Pulmonary artery endothelial cell (primary cell): Measurements from ENCODE around the gene ATOH7. TPM values are rescaled to one million over a fixed set of nuclear protein-coding genes. Genes with fewer than 3 reads are reported as not detected.
"Not testable (repeated sequence)": the region's sequence is repeated elsewhere in the genome, so short reads cannot be mapped to it uniquely, and the experiment has no call there.

Experiments
- DNase-seq: peaks from one replicate; pipeline ENCODE4 v3.0.0-alpha.2; 2011; ENCODE audit warnings: low read depth, low spot score
- total RNA-seq: library from RNA; depleted of rRNA; stranded (reverse); fragments of >200 nt; gene quantifications from 2 replicates; pipeline ENCODE4 v1.2.3, GENCODE V29; 2014

Gene ATOH7
- total RNA-seq, 1 donor from 2014 or later: not detected

GRCh38 chr10:68237173-68237572 is 5.3 kb upstream of the ATOH7 start:
- DNase-seq: no peak

DNA sequence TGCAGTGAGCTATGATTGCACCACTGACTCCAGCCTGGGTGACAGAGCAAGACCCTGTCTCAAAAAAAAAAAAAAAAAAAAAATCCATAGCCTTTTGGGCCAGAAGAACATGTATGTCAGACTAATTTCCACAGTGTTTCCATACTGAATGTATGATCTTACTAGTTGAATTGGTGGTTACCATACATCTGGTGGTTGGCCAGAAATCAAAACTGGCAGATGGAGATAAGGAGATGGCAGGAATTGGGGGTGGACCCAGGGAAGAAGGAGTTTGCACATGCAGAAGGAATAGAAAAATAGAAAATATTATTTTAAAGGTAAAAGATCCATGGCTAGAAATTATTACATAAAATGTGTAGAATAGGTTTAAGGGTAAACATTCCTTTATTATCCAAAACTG is 3.7 kb upstream of the ATOH7 start:
- DNase-seq: no peak

DNA sequence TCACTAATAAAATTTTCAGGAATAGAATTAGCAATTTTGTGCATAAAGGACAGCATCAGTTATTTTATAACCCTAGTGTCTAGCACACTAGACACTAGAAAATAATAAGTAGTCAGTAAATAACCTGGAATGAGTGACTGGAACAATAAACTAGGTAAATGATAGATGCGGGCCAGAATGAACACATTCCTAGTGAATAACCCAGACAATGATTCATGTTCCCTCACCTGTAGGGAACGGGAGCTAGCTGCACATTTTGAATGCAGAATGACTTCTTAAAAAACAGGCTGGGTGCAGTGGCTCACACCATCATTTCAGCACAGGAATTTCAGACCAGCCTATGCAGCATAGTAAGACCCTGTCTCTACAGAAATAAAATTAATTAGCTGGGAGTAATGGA is 3.2 kb upstream of the ATOH7 start:
- no peak for DNase-seq

GRCh38 chr10:68233046-68233445 is 1.1 kb upstream of the ATOH7 start:
- no peak for DNase-seq

DNA sequence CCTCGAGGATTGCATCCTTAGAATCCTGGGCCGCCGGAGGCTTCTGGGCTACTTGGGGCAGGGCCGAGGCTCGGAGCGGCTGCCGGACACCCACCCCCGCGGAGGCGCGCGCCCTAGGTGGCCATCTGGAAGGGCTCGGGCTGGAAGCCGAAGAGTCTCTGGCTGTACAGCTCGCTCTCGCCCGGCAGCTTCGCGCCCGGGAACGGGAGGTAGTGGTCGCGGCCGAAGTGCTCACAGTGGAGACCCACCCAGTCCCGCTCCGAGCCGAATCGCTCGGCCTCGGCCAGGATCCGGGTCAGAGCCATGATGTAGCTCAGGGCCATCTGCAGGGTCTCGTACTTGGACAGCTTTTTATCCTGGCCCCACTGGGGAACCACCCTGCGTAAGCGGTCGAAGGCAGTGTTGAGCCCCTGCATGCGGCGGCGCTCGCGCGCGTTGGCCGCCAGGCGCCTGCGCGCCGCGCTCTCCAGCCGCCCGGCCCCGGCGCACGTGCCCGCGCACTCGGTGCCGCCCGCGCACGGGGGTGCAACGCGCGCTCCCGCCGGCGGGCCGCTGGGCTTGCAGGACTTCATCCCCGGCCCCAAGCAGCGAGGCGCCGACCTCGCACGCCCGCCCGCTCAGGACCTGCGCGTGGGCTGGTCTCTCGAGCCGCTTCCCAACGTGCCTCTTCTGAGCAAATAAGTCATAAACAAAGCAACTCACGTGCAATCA is 652 bp downstream of the ATOH7 start:
- no peak for DNase-seq

GRCh38 chr10:68230268-68230667 is 1.6 kb downstream of the ATOH7 start:
- no peak for DNase-seq

DNA sequence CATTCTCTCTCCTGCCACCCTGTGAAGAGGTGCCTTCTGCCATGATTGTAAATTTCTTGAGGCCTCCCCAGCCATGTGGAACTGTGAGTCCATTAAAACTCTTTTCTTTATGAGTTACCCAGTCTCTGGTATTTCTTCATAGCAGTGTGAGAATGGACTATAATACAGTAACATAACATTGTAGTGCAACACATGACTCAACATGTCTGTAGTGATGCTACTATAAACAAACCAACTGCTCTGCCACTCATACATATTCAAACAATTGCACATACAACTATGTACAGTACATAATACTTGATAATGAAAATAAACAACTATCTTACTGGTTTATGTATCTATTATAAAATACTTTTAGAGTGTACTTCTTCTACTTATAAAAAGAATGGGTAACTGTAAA is 7.1 kb downstream of the ATOH7 start:
- DNase-seq: no peak

GRCh38 chr10:68223535-68224165 is 8.3 kb downstream of the ATOH7 start:
- DNase-seq: no peak

DNA sequence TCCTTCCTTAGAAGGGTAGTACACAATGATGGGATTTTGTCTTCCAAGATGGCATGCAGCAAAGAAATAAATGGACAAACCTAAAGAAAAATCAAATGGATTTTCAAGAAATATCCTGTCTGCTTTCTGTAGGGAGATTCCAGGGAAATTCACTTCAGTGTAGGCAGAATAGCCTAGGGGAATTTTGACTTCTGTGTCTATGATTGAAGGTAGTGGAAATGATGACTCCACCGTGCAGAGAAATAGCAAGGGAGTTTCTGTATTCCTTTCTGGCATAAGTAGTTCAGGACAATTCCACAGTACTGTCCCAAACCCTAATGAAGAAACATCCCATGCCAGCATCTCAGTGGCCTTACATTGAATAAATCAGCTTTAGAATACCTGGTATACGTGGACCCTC is 9.5 kb downstream of the ATOH7 start:
- DNase-seq: no peak

DNA sequence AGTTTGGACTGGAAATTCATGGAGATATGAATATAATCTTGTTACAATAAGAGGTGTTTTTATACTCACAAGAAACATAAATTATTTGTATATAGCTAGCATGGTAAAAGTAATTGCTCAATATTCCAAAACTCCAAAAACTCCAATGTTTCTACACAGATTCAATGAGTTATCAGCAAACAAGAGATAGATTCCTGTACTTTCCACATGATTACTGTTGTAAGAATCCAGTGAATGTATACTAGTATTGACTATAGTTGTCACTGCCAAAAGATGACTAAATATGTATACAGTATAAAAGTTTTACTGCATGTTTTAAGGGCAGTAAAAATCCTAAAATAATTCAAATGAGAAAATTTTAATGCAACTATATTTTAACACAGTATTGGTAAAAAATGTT is 10.7 kb downstream of the ATOH7 start:
- no peak for DNase-seq

DNA sequence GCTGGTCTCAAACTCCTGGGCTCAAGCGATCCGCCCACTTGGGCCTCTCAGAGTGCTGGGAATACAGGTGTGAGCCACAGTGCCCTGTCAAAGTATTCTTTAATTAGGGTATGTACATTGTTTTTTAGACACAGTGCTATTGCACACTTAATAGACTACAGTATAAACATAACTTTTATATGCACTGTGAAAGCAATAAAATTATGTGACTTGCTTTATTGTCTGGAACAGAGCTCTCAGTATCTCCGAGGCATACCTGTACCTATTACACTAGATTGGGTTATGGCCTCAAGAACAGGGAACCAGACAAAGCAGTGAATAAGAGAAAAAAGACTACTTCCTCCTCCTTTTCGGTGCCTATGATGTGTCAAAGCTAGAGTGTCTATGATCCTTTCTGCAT is 13.1 kb downstream of the ATOH7 start:
- DNase-seq: no peak

DNA sequence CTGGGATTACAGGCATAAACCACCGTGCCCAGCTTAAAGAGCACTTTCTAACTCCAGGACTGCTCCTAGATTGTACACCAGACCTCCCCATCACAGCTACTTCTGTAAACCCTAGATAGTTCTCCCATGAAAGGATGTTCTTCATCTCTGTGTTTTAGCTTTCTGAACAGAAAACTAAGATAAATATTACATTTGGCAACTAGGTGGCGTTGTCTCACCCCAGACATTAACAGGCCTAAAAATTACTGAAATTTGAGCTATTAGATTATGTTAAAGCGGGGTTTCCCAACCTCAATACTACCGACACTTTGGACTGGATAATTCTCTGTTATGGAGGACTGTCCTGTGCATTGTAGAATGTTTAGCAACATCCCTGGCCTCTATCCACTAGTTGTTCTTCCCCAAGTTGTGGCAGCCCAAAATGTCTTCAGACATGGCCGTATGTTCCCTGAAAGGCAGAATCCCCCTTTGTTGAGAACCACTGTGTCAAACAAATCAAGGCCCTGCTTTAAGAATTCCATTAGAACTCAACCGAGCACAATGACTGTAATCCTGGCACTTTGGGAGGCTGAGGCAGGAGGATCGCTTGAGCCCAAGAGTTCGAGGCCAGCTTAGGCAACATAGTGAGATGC is 19.1 kb downstream of the ATOH7 start:
- no peak for DNase-seq

DNA sequence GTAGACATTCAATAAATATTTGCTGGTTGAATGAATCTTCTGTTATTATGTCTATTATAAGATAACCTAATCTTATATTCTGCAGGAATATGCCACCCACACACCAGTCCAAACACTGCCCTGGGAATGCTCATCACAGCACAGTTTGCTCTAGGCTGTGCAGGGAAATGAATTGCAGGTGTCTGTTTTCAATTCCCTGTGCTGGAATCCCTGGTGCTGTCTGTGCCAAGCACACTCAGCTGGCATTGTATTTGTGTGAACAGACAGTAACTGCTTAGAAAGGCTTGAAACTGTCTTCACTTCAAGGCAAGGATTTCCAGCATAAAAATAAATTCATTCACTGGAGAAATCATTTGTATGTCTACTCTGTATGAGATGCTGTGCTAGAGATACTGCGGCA is 20.2 kb downstream of the ATOH7 start:
- DNase-seq: no peak

DNA sequence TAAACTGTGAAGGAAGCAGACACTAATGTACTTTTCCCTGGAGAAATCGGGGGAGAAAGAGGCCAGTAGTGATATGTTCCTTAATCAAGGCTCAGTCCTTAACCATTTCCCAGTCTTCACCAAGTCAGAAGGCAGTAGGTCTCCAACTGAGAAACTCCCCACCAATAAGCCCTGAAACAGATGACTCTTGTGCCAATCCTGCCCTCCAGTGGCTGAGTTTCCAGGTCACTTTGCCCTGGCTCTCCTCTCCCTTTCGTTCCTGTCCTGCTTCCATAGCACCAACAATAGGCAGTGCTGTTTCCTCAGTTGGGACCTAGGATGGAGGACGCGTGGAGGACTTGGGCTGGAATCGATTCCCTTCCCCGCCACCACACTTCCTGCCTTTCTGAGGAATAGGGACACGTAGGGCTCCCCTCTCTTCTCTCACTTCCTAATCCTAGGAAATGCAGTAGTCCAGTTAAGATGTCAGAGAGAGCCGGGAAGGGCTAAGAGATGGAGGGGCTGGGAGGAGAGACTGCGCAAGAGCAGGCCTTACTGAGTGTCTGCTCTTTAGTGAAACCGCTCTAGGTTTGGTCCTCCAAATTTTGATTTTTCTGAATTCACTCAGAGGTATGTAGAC is 23.4 kb downstream of the ATOH7 start:
- no peak for DNase-seq

- DNase-seq: no peak
These were observed 29.0 kb downstream of the ATOH7 start for GRCh38 chr10:68202960-68203353.

- DNase-seq: no peak
These were observed 35.2 kb downstream of the ATOH7 start for GRCh38 chr10:68196701-68197100.

GRCh38 chr10:68195776-68196175 is 36.1 kb downstream of the ATOH7 start:
- not testable (repeated sequence) for DNase-seq

GRCh38 chr10:68194290-68194689 is 37.6 kb downstream of the ATOH7 start:
- DNase-seq: no peak

GRCh38 chr10:68192113-68192512 is 39.8 kb downstream of the ATOH7 start:
- no peak for DNase-seq

GRCh38 chr10:68188835-68189234 is 43.1 kb downstream of the ATOH7 start:
- no peak for DNase-seq

GRCh38 chr10:68185085-68185484 is 46.8 kb downstream of the ATOH7 start:
- DNase-seq: no peak

- no peak for DNase-seq
These were observed 47.4 kb downstream of the ATOH7 start for GRCh38 chr10:68184546-68184945.
